Keratinocyte (primary cell): ENCODE measurements around the gene NCS1. TPM values are rescaled to one million over a fixed set of nuclear protein-coding genes. Genes with fewer than 3 reads are reported as not detected.
A peak's percentile ranks its signal among the peaks of the same experiment; 100 is the strongest.

Experiments
- DNase-seq: peaks from one replicate; pipeline ENCODE4 v3.0.0-alpha.2; 2011; ENCODE audit warnings: low read depth, missing footprints, low spot score
- FAIRE-seq: peaks from 2 replicates; lab custom pipeline; 2011; peaks lifted over from hg19 to GRCh38; lab: Jason Lieb, UNC
- H2AFZ ChIP-seq: 2 replicates; pipeline ENCODE4 v1.6.0; 2012; ENCODE audit warnings: low read length, control low read depth, inconsistent platforms; ENCODE audit not compliant: control insufficient read depth
- H3K27ac ChIP-seq: 2 replicates; pipeline ENCODE4 v1.5.1; 2011; ENCODE audit warnings: low read length; ENCODE audit not compliant: control insufficient read depth, insufficient read depth
- H3K27me3 ChIP-seq: 3 replicates; pipeline ENCODE4 v1.6.0; 2011; ENCODE audit warnings: low read length; ENCODE audit not compliant: control insufficient read depth, insufficient read depth; ENCODE audit errors: extremely low read depth
- H3K36me3 ChIP-seq, 2 experiments: 2 replicates in 1 of 2; 3 replicates in 1 of 2; pipeline ENCODE4 v1.5.1; 2011; ENCODE audit warnings: low read length in 2 of 2, mild to moderate bottlenecking in 1 of 2; ENCODE audit not compliant: control insufficient read depth in 2 of 2, insufficient read depth in 2 of 2; ENCODE audit errors: extremely low read depth in 1 of 2
- H3K4me1 ChIP-seq: 3 replicates; pipeline ENCODE4 v1.5.1; 2011; ENCODE audit warnings: low read length; ENCODE audit not compliant: control insufficient read depth, insufficient read depth; ENCODE audit errors: extremely low read depth
- H3K4me2 ChIP-seq: 3 replicates; pipeline ENCODE4 v1.6.0; 2011; ENCODE audit warnings: low read depth, low read length; ENCODE audit not compliant: control insufficient read depth, insufficient read depth; ENCODE audit errors: extremely low read depth
- H3K4me3 ChIP-seq, 3 experiments: fragments of 200-600 bp in 1 of 3; sonication (generic) in 1 of 3; 2 replicates in 2 of 3; 3 replicates in 1 of 3; pipeline ENCODE4 v1.5.1; 2011 to 2016; ENCODE audit warnings: low read length in 3 of 3, mild to moderate bottlenecking in 3 of 3, control low read depth in 2 of 3, inconsistent platforms in 1 of 3, low read depth in 1 of 3, mixed read lengths in 1 of 3, mixed run types in 1 of 3, moderate library complexity in 1 of 3; ENCODE audit not compliant: control insufficient read depth in 2 of 3, insufficient read depth in 2 of 3; ENCODE audit errors: extremely low read depth in 1 of 3
- H3K79me2 ChIP-seq: 2 replicates; pipeline ENCODE4 v1.6.0; 2012; ENCODE audit warnings: low read length; ENCODE audit not compliant: control insufficient read depth, insufficient read depth
- H3K9ac ChIP-seq: 3 replicates; pipeline ENCODE4 v1.6.0; 2011; ENCODE audit warnings: low read length; ENCODE audit not compliant: control insufficient read depth, insufficient read depth; ENCODE audit errors: extremely low read depth
- H3K9me1 ChIP-seq: 3 replicates; pipeline ENCODE4 v1.6.0; 2011; ENCODE audit warnings: low read length; ENCODE audit not compliant: control insufficient read depth, insufficient read depth; ENCODE audit errors: extremely low read depth
- H3K9me3 ChIP-seq: 2 replicates; pipeline ENCODE4 v1.5.1; 2012; ENCODE audit warnings: low read depth, low read length; ENCODE audit not compliant: control insufficient read depth
- H4K20me1 ChIP-seq: 3 replicates; pipeline ENCODE4 v1.6.0; 2011; ENCODE audit warnings: low read length; ENCODE audit not compliant: control insufficient read depth, insufficient read depth; ENCODE audit errors: extremely low read depth
- EZH2 ChIP-seq: IDR thresholded peaks from one replicate; pipeline ENCODE4 v1.6.1; 2012; ENCODE audit warnings: inconsistent platforms, mild to moderate bottlenecking, low read length, moderate library complexity
- dilution Hi-C: fragments of 300-500 bp; cut with MboI; formaldehyde crosslinking; loops from one replicate; pipeline ENCODE4 v1.7.0; 2020; ENCODE audit warnings: low sequenced_read_pairs; ENCODE audit not compliant: extremely low pct_ligation_motif_present
- polyA plus RNA-seq, 5 experiments: library from polyadenylated mRNA; depleted of rRNA in 3 of 5; stranded (reverse) in 3 of 5; stranded (forward) in 1 of 5; unstranded in 1 of 5; fragments of >200 nt; gene quantifications; 1 replicate in 1 of 5; 2 replicates in 3 of 5; 3 replicates in 1 of 5; pipeline versions ENCODE4 v1.2.1 to v1.2.3, GENCODE V29; 2011 to 2012; ENCODE audit warnings: missing spikeins in 2 of 5, low read depth in 1 of 5, low replicate concordance in 1 of 5
- TF ChIP-seq, protein P1 (sequence below), 3 experiments: IDR thresholded peaks in 1 of 3; conservative IDR thresholded peaks in 1 of 3; optimal IDR thresholded peaks in 1 of 3; 2 replicates in 2 of 3; 3 replicates in 1 of 3; pipeline versions ENCODE3 to v1.5.1; 2011; ENCODE audit warnings: low read length in 3 of 3, mild to moderate bottlenecking in 3 of 3, moderate library complexity in 2 of 3, control low read depth in 1 of 3, inconsistent platforms in 1 of 3; ENCODE audit not compliant: insufficient read depth in 2 of 3; ENCODE audit errors: extremely low read depth in 1 of 3

Gene NCS1
- polyA plus RNA-seq, 1 donor (not counting 4 experiments of a cell fraction or from before 2014, with no cell fraction given): 49.1 TPM

DNA sequence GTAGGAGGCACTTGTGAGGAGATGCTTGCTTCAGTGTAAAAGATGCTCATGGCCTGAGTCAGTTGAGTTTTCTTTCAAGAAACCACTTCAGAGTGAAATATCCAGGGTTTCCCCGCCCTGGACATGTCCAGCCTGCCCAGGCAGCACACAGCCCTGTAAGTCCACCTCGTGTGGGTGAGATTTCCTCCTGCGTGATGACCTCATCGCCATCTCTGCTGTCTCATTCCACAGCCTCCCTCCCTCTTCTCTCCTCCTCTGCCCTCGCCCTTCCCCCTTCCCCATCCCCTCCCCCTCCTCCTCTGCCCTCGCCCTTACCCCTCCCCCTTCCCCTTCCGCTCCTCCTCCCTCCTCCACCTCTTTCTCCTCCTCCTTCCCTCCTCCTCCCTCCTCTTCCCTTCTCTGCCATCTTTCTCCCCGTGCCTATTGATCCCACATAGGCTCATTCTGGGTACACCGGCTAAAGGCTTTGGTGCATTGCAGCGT, 34.0 kb upstream of the NCS1 start:
- peak overlapping the region; percentile 78 for H3K4me2 ChIP-seq
- peak overlapping the region in 1 of 3 experiments; percentile 34 for H3K4me3 ChIP-seq
- TF ChIP-seq, protein P1, sequence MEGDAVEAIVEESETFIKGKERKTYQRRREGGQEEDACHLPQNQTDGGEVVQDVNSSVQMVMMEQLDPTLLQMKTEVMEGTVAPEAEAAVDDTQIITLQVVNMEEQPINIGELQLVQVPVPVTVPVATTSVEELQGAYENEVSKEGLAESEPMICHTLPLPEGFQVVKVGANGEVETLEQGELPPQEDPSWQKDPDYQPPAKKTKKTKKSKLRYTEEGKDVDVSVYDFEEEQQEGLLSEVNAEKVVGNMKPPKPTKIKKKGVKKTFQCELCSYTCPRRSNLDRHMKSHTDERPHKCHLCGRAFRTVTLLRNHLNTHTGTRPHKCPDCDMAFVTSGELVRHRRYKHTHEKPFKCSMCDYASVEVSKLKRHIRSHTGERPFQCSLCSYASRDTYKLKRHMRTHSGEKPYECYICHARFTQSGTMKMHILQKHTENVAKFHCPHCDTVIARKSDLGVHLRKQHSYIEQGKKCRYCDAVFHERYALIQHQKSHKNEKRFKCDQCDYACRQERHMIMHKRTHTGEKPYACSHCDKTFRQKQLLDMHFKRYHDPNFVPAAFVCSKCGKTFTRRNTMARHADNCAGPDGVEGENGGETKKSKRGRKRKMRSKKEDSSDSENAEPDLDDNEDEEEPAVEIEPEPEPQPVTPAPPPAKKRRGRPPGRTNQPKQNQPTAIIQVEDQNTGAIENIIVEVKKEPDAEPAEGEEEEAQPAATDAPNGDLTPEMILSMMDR (optimal IDR thresholded peaks at IDR 0.05 in 1 of 3, IDR thresholded peaks at IDR 0.05 in 1 of 3, conservative IDR thresholded peaks at IDR 0.05 in 1 of 3; ENCODE audit: extremely low read depth in 1 of 3, insufficient read depth in 2 of 3, low read length in 3 of 3): no peak
- TF ChIP-seq EZH2: no peak
- no peak overlapping the region for H2AFZ ChIP-seq
- no peaks in the 10 kb centered on the region for H3K9me3 ChIP-seq
- H4K20me1 ChIP-seq: no peaks in the 10 kb centered on the region
- peak overlapping the region; percentile 61 for H3K27ac ChIP-seq
- H3K36me3 ChIP-seq: peaks cover 0 to 3% of the 10 kb centered on the region in 2 experiments
- DNase-seq: peak; percentile 96
- dilution Hi-C loops: no loop called here
- no peaks in the 10 kb centered on the region for H3K79me2 ChIP-seq
- H3K9ac ChIP-seq: peak overlapping the region; percentile 34
- peak; percentile 96 for FAIRE-seq
- no peaks in the 10 kb centered on the region for H3K9me1 ChIP-seq
- no peaks in the 10 kb centered on the region for H3K27me3 ChIP-seq
- H3K4me1 ChIP-seq: peaks cover 27% of the 10 kb centered on the region

DNA sequence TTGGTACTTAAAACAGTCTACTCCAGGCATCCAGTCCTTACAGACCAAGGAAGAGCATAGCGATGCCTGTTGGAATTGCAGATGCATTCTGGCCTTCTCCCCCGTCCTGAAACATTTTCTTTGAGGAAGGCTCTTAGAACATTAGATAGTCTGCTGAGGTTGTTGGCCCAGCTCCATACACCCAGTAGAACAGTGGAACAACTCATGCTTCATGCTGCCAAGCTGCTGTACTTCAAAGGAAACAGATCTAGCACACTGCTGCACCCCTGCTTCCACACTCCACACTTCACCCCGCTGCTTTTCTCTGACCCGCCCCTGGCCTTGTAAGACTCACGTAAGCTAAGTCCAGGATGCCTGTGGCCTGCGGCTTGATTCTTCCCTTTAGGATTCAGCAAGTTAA, 33.4 kb upstream of the NCS1 start:
- DNase-seq (peak; percentile 85), FAIRE-seq (peak; percentile 98)
- no peaks in the 10 kb centered on the region for H3K9me1 ChIP-seq
- peaks cover 33% of the 10 kb centered on the region for H3K4me1 ChIP-seq
- TF ChIP-seq, protein P1 (optimal IDR thresholded peaks at IDR 0.05 in 1 of 3, IDR thresholded peaks at IDR 0.05 in 1 of 3, conservative IDR thresholded peaks at IDR 0.05 in 1 of 3; ENCODE audit: extremely low read depth in 1 of 3, insufficient read depth in 2 of 3, low read length in 3 of 3): peak in 1 of 3 experiments; percentile 23
- TF ChIP-seq EZH2: no peak
- peaks cover 0 to 3% of the 10 kb centered on the region in 2 experiments for H3K36me3 ChIP-seq
- H3K9ac ChIP-seq: peak overlapping the region; percentile 34
- H3K9me3 ChIP-seq: no peaks in the 10 kb centered on the region
- no peaks in the 10 kb centered on the region for H3K27me3 ChIP-seq
- no peaks in the 10 kb centered on the region for H3K79me2 ChIP-seq
- H3K4me2 ChIP-seq: peak overlapping the region; percentile 78
- peak overlapping the region; percentile 61 for H3K27ac ChIP-seq
- H4K20me1 ChIP-seq: no peaks in the 10 kb centered on the region
- dilution Hi-C loops: no loop called here
- H2AFZ ChIP-seq: peak overlapping the region; percentile 64
- peak overlapping the region in 1 of 3 experiments; percentile 34 for H3K4me3 ChIP-seq
